Measurements from ENCODE around the gene SKIL. TPM values are rescaled to one million over a fixed set of nuclear protein-coding genes. Genes with fewer than 3 reads are reported as not detected.
A peak's percentile ranks its signal among the peaks of the same experiment; 100 is the strongest.
"Not testable (repeated sequence)": the region's sequence is repeated elsewhere in the genome, so short reads cannot be mapped to it uniquely, and the experiment has no call there.

SKIL gene, protein sequence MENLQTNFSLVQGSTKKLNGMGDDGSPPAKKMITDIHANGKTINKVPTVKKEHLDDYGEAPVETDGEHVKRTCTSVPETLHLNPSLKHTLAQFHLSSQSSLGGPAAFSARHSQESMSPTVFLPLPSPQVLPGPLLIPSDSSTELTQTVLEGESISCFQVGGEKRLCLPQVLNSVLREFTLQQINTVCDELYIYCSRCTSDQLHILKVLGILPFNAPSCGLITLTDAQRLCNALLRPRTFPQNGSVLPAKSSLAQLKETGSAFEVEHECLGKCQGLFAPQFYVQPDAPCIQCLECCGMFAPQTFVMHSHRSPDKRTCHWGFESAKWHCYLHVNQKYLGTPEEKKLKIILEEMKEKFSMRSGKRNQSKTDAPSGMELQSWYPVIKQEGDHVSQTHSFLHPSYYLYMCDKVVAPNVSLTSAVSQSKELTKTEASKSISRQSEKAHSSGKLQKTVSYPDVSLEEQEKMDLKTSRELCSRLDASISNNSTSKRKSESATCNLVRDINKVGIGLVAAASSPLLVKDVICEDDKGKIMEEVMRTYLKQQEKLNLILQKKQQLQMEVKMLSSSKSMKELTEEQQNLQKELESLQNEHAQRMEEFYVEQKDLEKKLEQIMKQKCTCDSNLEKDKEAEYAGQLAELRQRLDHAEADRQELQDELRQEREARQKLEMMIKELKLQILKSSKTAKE
- total RNA-seq = 134 TPM

DNA sequence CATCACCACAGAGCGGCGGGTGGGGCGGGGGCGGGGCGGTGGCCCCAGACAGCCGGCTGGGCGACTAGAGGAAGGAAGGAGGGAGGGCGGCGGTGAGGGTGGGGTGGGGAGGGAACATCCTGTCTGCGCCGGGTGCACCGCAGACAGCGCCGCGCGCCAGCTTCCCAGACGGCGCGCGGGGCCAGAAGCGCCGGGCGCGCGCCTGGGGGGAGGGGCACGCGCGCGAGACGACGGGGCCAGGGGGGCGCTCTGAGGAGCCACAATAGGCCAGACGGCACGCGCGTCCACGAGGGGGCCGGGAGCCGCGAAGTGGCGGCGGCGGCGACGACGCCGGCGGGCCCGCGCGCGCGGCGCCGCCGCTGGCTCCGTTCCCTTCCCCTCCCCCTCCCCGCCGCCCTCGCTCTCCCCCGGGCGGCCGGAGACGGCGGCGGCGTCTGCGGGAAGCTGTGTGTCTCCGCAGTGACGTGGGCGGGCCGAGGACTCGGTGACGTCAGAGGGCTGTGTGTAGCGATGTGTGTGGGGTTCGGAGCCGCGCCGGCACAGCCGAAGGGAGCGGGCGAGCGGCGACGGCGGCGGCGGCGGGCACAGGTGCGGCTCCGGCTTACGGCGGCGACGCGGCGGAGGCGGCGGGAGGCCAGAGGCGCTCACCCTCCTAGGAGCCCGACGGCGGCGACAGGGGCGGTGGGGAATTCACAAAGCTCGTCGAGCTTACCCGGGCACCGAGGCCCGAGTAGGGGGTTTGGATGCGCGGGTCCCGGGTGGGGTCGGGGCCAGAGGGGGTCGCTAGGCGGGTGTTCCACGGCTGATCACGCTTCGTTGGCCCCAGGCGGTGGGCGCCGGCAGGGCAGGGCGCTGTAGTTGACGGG is at the start of gene SKIL:
SKIL (plus strand) TSS at position 540 of the 866 bp plus-strand sequence. CDS start 2,617 bp downstream, outside the sequence.
- DNase-seq = peak; percentile 88

DNA sequence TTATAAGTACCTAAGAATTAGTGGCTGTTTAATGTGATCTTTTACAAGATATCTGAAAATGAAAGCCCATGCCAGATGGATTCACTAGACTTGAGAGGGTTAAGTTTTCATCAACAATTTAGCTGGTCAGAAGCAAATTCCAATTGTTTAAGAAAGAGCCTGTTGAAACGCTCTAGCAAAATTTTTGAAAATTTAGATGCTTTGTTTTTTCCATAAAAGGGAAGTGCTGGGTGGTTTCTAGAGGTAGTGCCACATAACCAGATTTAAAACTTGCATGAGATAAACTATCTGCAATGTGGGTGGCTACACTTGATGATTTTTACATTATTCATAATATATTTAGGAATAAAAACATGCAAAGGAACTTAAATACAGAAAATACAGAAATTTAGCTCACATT is 48.5 kb upstream of the SKIL start:
- no peak for DNase-seq

DNA sequence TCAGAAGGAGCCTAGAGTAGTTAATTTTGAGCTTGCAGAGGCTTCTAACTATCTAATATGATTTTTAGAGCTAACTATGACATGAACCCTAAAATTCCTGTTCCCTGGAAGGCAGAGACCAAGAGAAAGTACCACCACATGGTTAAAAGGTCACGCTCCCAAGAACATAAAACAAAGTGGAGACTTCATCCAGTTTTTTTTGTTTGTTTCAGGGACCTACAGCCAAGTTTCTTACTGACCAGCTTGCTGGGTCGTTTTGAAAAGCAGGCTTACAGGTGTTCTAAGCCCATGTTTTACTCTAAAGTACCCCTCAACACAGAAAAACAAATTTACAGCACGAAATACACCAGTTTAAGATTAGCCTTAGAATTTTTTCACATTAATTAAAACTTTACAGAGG is 39.6 kb upstream of the SKIL start:
- DNase-seq = no peak

DNA sequence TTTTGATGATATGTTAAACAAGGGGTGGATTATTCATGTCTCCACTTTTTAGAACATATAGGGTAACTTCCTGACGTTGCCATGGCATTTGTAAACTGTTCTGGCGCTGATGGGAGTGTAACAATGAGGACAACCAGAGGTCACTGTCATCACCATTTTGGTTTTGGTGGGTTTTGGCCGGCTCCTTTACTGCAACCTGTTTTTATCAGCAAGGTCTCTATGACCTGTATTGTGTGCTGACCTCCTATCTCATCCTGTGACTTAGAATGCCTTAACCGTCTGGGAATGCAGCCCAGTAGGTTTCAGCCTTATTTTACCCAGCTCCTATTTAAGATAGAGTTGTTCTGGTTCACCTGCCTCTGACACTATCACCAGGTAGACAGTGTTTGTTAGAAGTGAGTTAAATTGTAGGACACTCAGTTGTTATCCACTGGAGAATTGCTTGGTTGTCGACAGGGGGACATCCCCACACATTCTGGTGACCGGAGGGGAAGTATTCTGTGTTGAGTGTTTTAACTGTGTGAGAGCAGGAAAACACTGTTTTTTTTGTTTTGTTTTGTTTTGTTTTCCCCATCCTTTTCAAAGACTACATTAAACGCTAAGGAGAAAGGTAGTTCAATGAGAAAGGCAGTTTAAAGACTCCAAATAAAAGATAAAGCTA is 36.9 kb upstream of the SKIL start:
- DNase-seq = no peak

DNA sequence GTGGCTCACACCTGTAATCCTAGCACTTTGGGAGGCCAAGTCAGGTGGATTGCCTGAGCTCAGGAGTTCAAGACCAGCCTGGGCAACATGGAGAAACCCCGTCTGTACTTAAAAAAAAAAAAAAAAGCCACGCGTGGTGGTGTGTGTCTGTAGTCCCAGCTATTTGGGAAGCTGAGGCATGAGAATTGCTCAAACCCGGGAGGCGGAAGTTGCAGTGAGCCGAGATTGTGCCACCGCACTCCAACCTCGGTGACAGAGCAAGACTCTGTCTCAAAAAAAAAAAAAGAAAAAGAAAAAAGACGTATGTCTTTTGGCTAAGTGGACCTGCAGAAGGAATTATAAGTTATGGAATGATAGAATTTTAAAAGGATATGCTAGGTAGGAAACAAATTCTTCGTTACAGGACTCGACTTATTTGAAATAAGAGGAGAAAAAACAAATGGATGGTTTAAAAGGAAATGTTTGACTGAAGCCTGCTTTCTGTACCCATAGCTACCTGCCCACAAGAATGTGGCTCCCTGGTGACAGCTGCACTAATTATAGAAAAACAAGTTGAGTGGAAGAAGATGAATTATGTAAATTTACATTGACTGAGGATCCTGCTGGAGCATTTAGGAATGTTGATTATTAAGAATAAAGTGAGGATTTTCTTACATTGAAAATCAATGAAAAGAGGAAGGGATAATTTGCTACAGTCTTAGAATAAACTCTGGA is 36.0 kb upstream of the SKIL start:
- DNase-seq = no peak

DNA sequence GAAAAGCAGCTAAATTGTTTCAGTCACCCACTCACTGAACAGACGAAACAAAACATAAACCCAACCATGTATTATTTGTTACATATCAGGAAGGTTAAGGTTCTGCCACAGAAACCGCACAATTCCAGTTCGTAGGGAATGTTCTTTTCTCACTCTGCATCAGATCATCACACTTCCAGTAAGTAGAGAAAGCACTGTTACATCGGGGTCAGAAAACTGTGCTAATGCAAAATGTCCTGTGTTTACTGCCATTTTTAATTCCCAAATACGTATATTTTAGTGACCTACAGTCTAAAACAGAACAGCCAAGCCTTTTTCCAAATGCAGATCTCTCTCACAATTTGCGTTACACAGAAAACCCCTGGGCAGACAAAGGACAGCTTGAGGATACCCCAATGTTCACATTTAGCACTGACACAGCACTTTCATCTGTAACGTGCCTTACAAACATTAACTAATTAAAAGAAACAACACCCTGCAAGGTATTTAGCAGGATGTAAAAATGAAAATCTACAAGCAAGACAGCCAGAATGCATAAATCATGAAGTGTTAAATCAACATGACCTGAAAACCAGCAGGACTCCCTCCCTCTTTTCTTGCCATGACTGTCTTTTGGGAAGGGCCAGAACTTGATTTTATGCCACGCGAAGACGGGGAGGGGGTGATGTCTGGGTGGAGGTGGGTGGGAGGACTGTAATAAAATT is 34.8 kb upstream of the SKIL start:
- no peak for DNase-seq

DNA sequence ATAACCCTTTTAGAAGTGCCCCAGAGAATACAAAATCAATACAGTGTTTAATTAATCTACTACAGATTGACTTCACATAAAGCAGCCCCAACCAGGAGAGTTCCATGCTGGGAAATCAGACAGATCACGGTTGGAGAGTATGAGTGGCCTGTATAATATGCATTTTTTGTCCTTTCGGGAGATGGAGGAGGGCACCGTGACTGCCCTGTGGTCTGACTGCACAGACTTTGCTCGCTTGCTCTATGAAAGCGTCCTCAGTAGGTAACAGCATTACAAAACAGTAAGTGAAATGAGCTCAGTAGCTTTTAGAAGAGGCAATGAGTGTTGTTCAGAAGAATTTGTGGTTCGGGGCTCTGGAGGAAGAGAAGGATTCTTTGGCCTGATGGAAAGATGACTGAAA is 34.2 kb upstream of the SKIL start:
- no peak for DNase-seq

DNA sequence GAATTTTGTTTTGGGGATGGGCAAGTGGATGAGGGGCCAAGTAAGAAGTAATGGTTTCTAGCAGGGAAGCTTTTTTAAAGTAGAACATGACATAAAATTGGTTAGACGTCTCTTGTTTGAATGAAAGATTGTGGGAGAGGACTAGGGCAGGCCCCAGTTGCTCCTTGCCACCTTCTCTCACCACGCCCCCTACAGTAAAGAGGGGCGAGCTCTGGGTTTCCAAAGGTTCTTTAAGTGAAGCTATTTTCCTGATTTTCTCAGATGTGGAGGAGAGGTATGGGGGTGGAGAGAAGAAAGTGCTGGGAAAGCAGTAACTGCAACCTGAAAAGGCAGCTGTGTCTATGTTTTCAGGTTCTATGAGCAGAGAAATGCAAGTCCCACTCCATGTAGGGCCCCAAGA is 32.6 kb upstream of the SKIL start:
- no peak for DNase-seq

DNA sequence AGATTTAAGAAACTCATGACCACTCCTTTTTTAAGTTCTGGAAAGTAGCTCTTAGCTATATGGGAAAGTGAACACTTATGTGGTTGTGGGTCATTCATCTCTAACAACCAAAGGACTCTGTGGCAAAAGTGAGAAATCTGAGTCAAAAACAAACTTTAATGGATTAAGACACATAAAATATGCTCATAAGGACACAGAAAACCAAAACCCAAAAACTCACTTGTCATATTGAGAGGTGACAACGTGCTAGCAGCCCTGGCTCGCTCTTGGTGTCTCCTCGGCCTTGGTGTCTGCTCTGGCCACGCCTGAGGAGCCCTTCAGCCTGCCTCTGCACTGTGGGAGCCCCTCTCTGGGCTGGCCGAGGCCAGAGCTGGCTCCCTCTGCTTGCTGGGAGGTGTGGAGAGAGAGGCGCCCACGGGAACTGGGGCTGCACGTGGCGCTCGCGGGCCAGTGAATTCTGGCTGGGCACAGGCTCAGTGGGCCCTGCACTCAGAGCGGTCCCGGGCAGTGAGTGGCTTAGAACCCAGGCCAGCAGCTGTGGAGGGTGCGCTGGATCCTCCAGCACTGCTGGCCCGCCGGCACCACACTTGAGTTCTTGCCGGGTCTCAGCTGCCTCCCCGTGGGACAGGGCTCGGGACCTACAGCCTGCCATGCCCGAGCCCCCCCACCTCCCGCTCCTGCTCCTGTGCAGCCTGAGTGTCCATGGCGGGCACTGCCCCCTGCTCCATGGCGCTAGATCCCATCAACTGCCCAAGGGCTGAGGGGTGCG is 30.3 kb upstream of the SKIL start:
- no peak for DNase-seq

DNA sequence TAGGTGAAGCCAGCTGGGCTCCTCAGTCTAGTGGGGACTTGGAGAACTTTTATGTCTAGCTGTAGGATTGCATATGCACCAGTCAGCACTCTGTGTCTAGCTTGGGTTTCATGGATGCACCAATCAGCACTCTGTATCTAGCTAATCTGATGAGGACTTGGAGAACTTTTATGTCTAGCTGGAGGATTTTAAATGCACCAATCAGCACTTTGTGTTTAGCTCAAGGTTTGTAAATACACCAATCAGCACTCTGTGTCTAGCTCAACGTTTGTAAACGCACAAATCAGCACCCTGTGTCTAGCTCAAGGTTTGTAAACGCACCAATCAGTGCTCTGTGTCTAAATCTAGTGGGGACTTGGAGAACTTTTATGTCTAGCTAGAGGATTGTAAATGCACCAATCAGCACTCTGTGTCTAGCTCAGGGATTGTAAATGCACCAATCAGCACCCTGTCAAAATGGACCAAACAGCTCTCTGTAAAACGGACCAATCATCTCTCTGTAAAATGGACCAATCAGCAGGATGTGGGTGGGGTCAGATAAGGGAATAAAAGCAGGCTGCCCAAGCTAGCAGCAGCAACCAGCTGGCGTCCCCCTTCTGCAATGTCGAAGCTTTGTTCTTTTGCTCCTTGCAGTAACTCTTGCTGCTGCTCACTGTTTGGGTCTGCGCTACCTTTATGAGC is 29.5 kb upstream of the SKIL start:
- DNase-seq = not testable (repeated sequence)

DNA sequence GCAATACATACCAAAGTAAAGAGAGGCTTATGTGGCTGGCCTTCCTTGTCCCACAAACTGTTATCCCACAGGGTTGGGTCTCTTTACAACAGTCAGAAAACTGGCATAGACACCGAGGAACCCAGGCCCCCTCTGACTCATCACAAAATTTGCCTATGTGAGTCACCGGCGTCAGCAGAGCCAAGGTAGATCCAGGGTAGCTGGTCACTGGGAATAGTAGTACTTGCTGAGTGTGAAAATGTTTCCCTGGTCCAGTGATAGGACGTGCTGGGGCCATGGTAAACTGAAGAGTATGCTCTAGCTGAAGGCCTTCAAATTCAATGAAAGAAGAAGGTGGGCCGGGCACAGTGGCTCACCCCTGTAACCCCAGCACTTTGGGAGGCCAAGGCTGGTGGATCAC is 27.1 kb upstream of the SKIL start:
- DNase-seq = no peak

DNA sequence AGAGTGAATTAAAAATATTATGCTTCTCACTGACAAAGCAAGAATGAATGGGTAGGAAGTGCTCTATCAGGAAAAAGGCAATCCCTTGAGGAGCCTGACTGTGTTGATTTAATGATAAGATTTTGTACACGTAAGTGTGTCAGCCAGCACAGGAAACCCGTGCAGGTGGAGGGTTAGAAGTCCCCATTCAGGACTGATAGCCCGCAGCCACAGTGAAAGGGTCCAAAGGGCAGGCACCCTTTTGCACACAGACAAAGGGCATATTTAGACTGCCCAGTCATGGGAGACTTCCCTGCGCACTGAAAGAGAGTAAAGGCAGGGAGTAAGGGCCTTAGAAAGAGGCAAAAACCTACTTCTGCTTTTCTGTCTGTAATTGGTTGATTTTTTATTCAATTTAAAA is 26.4 kb upstream of the SKIL start:
- DNase-seq = no peak

DNA sequence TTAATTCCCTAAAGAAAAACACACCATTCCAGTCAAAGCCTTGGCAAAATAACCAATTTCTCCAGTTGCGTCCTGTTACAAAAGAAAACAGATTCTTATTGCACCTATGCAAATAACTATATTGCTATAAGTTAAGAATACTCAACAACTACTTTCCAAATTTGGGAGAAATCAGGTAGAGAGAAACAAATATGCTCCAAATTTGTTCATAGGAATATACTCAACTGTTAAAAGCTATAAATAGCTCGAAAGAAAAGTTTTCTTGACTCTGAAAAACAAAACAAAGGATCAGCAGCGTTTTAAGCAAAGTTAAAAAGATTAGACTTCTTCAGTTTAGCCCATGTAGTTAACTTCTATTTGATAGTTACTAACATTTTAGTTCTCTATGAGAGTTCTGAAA is 20.1 kb upstream of the SKIL start:
- DNase-seq = no peak

DNA sequence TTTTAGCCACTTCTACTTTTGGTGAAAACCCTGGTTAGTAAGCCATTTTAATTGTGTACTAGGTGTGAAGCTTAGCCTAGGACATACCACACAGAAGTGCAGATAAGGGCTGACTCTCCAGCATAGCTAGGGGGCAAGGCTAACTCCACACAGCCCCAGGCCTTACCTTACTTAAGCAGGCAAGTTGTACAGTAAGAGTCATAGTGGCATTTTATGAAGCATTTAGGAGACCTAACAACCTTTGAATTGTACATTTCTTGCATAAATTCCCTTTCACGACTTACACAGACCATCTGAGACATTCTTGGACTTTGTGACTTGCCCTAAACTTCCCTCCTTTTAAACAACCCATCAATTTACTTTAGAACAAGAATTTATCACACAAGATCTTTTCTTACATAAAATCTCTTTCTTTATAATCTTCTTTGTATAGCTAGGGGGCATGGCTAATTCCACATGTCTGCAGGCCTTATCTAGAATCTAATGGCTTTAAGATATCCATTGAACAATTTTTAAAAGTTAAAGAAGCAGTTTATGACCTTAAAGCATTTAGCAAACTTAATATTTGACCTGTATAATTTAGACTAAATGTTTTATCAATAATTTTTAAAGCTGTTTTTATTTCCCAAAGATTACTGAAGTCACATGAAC is 18.7 kb upstream of the SKIL start:
- no peak for DNase-seq

DNA sequence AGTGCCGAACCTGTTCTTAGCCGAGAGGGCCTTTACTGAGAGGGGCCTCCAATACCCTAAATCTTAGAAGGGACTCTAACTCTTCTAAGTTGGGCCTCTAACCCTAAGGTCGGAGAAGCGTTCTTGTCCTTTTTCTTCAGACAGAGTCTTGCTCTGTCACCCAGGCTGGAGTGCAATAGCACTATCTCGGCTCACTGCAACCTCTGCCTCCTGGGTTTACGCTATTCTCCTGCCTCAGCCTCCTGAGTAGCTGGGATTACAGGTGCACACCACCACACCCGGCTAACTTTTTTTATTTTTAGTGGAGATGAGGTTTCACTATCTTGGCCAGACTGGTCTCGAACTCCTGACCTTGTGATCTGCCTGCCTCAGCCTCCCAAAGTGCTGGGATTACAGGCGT is 15.2 kb upstream of the SKIL start:
- DNase-seq = not testable (repeated sequence)

DNA sequence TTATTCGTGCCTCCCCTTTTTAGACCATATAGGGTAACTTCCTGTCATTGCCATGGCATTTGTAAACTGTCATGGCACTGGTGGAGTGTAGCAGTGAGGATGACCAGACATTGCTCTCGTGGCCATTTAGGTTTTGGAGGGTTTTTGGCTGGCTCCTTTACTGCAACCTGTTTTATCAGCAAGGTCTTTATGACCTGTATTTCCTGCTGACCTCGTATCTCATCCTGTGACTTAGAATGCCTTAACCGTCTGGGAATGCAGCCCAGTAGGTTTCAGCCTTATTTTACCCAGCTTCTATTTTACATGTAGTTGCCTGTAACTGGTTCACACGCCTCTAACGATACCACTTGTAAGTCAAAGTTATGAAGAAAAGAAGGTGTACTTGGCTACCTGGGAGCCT is 13.7 kb upstream of the SKIL start:
- not testable (repeated sequence) for DNase-seq

DNA sequence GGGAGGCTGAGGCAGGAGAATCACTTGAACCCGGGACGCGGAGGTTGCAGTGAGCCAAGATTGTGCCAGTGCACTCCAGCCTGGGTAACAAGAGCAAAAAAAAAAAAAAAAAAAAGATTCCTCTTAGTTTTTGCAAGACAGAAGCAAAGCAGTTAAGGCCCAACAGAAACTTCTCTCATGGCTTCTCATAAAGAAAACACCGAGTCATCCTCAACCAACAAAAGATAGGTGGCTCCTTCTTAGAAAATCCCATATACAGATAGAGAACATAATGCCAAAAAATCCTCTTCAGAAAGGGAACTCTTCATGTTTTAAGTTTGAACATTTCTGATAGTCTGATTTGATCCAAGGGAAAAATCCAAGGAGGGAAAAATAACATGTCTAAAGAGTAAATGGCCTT is 12.5 kb upstream of the SKIL start:
- DNase-seq = no peak

DNA sequence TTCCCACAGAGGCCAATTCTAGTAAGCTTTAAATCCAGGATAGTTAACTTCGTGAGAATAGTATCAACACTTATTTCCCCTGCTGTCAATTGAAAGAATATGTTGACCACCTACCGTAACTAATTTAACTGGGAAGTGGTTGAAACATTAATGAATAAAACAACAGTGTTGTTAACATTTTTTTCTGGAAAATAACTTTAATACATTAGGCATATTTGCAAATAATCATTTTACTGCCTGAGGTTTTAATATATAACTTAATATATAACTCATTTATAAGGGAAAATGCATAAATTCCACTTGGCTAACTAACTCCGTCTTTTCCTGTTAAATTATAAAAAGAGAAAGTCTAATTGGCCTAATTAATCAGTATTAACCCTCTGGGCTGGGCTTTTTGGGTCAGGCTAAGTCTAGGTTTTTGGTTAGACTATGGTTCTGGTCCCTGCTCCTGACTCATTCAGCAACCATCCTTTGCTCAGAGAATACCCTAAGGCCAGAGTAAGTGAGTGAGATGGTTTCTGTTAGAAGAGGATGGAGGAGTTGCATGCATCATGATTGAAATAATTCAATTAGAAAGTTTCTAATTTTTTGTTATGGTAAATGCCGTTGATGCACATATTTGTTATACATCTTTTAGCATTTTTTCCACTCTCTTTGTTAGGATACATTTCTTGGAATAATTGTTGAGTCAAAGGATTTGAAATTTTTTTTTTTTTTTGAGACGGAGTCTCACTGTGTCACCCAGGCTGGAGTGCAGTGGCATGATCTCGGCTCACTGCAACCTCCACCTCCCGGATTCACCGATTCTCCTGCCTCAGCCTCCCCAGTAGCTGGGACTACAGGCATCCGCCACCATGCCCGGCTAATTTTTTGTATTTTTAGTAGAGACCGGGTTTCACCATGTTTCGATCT is 10.8 kb upstream of the SKIL start:
- no peak for DNase-seq
